Activated naive CD4-positive, alpha-beta T cell treated with anti-CD3 and anti-CD28 coated beads, Interleukin-2, amount 50 U/mL, for 72 hours (primary cell): ENCODE results near the gene COL27A1. TPM values are rescaled to one million over a fixed set of nuclear protein-coding genes. Genes with fewer than 3 reads are reported as not detected.
A peak's percentile ranks its signal among the peaks of the same experiment; 100 is the strongest.

Experiments used
- ATAC-seq, 2 donors: fragments of 150-1000 bp; cut with Tn5 transposase; 2 replicates each; pipeline ENCODE4 v1.10.0; 2021; ENCODE audit warnings: mild to moderate bottlenecking in 2 of 2, moderate library complexity in 2 of 2
- DNase-seq, 2 donors: peaks; one replicate each; pipeline ENCODE4 v3.0.0; 2021 to 2022; ENCODE audit warnings: low spot score in 2 of 2
- H3K27ac Mint-ChIP-seq, 2 donors: one replicate each; pipeline ENCODE4 v1.8.0; 2022; ENCODE audit warnings: mild to moderate bottlenecking in 2 of 2, mixed read lengths in 2 of 2
- H3K36me3 Mint-ChIP-seq, 2 donors: one replicate each; pipeline ENCODE4 v1.8.0; 2022; ENCODE audit warnings: mixed read lengths in 2 of 2
- H3K9me3 Mint-ChIP-seq, 2 donors: one replicate each; pipeline ENCODE4 v1.8.0; 2022; ENCODE audit warnings: mixed read lengths in 2 of 2
- total RNA-seq, 2 donors: library from RNA; stranded (reverse); gene quantifications; one replicate each; pipeline ENCODE4 v1.2.3, GENCODE V29; 2022

The COL27A1 gene
- total RNA-seq, 2 donors from 2014 or later, result 2.3 to 26.7 TPM

GRCh38 chr9:114283551-114284111, 128.3 kb downstream of the COL27A1 start:
- DNase-seq, result peak in 1 of 2 donors; percentile 47
- ATAC-seq, result no peak
- Mint-ChIP-seq H3K36me3 (no peaks in the 10 kb centered on the region), H3K9me3 (no peaks in the 10 kb centered on the region), H3K27ac (no peak overlapping the region)

DNA sequence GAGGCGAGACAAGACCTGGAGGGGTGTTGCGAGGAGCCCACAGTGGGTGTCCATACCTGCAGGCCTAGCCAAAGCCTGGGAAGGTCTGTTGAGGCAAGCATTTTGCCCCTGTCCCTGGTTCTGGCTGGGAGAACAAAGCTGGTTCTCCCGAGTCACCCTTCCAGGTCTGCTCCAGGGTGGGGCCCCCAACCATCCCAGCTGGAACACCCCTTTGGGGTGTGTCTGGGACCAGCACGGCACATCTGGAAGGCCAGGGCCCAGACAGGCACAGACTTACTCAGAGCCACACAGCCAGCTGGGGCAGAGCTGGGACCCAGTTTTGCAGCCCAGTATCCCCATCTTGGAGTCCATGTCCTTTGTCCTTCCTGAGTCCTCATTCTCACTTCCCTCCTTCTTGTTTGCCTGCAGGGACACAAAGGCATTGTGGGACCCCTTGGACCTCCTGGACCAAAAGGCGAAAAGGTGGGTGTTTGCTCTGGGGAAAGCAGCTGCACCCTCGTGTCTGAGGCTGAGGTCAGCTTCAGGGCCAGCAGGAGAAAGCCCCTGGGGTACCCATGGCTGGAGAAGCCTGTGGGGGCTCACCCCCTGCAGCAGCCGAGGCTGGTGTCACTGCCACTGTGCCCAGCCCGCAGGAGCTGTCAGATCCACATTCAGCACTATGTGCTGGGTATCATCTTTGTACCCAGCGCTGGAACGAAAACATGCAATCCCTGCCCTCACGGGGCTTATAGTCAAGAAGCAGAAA, 129.2 kb downstream of the COL27A1 start:
- peak in 1 of 2 donors; percentile 39 for DNase-seq
- Mint-ChIP-seq H3K27ac (no peak overlapping the region), H3K36me3 (no peaks in the 10 kb centered on the region), H3K9me3 (no peaks in the 10 kb centered on the region)
- no peak for ATAC-seq

DNA sequence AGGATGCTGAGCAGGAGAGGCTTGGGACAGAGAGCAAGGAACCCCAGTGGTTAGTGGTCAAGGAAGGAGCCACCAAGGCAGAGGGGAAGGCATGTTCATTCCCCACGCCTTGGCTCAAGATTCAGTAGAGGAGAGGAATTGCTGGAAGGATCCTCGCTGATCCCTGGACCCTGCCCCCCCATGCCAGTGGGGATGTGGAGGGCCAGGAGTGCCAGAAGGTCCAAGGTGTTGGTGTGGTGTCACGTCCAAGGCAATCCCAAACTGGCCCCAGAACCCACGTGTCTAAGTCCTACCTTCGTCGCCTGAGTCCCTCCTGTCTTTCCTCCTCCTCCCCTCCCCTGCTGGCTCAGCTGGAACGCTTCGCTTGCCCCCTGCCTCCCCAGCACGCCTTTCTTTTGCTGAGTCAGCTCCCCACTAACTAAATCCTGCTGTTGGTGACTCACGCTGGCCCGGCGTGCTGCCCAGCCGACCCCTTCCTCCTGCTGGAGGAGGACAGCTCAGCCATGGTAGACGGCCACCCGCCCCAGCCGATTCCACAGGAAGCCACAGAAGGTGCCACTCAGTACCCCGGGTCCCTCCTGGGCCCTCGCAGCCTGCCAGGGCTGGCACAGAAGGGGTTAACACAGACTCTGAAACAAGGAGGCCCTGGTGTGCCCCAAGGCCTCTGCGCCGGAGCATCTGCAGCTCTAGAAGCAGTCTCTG, 130.0 kb downstream of the COL27A1 start:
- Mint-ChIP-seq H3K36me3 (no peaks in the 10 kb centered on the region), H3K27ac (no peak overlapping the region), H3K9me3 (no peaks in the 10 kb centered on the region)
- ATAC-seq, result no peak
- peak in 1 of 2 donors; percentile 31 for DNase-seq

GRCh38 chr9:114286146-114286679, 130.9 kb downstream of the COL27A1 start:
- peaks cover 0 to 3% of the 10 kb centered on the region in 2 donors for H3K36me3 Mint-ChIP-seq
- ATAC-seq, result no peak

DNA sequence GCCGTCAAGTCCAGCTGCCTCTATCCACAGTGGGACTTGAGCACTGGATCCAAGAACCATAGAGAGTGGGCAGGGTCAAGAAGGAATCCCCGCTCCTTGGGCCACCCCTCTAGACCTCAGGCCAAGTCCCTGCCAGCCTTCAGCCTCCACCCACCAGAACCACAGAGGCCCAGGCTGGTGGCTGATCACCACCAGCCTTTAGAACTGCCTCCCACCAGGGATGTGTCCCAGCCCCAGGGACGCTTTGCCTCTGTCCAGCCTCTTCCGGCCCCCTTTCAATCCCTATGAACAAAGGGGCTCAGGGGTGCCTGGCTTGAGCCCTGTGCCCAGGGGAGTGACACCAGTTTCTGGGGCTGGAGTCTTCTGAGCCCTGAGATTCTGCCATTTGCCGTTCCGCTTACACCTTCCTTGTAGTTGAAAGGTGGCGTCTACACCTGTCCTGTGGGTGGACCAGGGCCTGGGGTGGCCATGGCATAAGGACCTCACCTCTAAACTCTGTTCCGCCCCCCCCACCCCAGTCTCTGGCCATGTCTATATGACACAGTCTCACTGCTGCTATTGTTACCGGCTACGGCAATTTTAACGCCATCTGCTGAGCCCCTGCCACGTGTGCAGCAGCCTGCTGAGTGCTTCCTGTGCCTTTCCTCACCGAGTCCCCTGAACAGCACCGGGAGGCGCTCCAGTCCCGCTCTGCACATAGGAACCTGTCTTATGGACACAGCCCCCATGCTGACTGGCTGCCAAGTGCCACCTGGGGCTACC, 131.8 kb downstream of the COL27A1 start:
- no peak for ATAC-seq
- H3K27ac Mint-ChIP-seq, result no peak overlapping the region
- peaks cover 0 to 5% of the 10 kb centered on the region in 2 donors for H3K36me3 Mint-ChIP-seq
- no peaks in the 10 kb centered on the region for H3K9me3 Mint-ChIP-seq
- DNase-seq, result peak in 1 of 2 donors; percentile 33

More at GRCh38 chr9:114286146-114286679, 130.9 kb downstream of the COL27A1 start:
- Mint-ChIP-seq H3K27ac (no peak overlapping the region), H3K9me3 (no peaks in the 10 kb centered on the region)
- DNase-seq, result peak in 1 of 2 donors; percentile 1

GRCh38 chr9:114287763-114288192, 132.4 kb downstream of the COL27A1 start:
- DNase-seq (peak in 1 of 2 donors; percentile 37), ATAC-seq (no peak)
- H3K36me3 Mint-ChIP-seq, result peaks cover 0 to 5% of the 10 kb centered on the region in 2 donors
- no peaks in the 10 kb centered on the region for H3K9me3 Mint-ChIP-seq
- no peak overlapping the region for H3K27ac Mint-ChIP-seq

DNA sequence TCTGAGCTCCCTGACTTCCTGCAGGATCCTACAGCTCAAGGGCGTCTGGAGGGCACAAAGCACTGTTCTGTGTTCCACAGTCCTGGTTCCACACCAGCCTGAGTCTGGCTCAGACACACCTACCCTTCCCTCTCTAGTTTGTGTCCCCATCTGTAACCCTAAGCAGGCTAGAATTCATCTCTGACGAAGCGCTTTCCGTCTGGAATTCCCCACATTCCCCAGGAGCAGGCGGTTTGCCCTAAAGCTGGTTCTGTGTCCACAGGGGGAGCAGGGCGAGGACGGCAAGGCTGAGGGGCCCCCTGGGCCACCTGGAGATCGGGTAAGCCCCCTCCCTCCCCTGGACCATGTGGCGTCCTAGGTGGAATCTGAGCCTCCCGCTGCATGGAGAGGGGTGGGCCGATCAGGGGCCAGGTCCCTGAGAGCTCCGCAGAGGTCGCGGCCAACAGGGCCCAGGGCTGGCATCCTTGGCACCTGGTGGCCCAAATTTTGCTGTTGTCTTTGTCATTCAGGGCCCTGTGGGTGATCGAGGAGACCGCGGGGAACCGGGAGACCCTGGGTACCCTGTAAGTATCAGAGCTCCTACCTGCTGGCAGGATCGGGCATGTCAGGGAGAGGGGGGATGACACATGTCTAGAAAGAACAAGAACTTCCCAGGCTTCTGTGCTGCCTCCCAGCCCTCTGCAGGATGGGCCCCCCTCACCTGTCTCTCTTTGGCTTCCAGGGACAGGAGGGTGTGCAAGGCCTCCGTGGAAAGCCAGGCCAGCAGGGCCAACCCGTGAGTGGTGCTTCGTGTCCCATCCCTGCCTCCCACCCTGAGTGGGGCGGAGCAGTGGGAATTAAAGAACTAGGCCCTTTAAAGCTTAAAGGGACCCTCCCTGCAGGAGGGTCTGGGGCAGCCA, 133.1 kb downstream of the COL27A1 start:
- Mint-ChIP-seq H3K9me3 (no peaks in the 10 kb centered on the region), H3K27ac (no peak overlapping the region), H3K36me3 (peaks cover 0 to 10% of the 10 kb centered on the region in 2 donors)
- ATAC-seq (no peak), DNase-seq (peak in 1 of 2 donors; percentile 41)

DNA sequence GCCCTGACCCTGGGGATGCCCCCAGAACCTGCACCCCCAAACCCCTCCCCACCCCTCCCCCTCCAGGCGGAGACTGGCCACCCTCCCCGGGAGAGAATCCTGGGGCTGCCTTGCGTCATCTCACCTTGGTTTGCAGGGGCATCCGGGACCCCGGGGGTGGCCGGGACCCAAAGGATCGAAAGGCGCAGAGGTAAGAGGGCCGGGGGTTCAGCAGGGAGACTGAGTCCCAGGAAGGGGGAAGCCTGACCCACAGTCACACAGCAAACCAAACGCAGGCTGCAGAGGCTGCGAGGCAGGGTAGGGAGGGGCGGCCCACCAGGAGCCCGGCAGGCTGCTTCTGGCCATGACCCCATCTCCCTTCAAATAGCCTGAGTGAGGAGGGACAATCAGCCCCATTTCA, 133.8 kb downstream of the COL27A1 start:
- Mint-ChIP-seq H3K36me3 (peaks cover 0 to 11% of the 10 kb centered on the region in 2 donors), H3K27ac (no peak overlapping the region), H3K9me3 (no peaks in the 10 kb centered on the region)
- no peak for ATAC-seq
- DNase-seq, result peak in 1 of 2 donors; percentile 53

DNA sequence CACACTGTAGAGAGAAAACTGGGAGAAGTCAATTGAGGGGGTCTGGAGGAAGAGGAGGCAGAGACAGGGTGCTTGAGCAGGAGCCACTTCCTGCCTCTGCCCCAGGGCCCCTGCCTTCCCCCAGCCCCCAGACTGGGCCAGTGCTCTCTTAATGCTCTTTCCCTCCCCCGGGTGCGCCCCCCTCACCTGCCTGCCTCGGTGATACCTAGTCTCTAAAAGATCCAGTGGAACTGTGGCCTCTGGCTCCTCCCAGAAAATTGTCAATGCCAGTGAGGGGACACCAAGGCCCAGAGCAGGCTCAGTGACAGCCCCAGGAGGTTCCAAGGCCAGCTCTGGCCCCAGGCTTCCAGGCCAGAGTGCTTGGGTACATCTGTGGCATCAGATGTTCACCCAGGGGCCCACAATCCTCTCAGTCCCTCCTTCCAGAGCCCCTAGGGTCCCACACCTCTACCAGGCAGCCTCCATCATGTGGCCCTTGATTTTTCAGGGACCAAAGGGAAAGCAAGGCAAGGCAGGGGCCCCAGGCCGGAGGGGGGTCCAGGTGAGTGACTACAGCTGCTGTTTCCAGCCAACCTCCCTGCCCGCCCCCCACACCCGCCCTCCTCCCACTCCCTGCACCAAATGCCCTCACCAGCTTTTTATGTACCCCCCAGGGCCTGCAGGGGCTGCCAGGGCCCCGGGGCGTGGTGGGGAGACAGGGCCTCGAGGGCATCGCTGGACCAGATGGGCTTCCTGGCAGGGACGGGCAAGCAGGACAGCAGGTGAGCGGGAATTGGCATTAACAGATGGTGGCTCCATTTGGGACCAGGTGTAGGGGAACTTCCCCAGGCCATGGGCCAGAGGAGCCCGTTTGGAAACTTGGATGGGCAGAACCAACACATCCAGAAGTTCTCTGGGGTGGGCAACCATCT, 134.5 kb downstream of the COL27A1 start:
- Mint-ChIP-seq H3K9me3 (peaks cover under 1 to 4% of the 10 kb centered on the region in 2 donors), H3K36me3 (peaks cover 3 to 18% of the 10 kb centered on the region in 2 donors), H3K27ac (no peak overlapping the region)
- DNase-seq (peak in 1 of 2 donors; percentile 49), ATAC-seq (no peak)

DNA sequence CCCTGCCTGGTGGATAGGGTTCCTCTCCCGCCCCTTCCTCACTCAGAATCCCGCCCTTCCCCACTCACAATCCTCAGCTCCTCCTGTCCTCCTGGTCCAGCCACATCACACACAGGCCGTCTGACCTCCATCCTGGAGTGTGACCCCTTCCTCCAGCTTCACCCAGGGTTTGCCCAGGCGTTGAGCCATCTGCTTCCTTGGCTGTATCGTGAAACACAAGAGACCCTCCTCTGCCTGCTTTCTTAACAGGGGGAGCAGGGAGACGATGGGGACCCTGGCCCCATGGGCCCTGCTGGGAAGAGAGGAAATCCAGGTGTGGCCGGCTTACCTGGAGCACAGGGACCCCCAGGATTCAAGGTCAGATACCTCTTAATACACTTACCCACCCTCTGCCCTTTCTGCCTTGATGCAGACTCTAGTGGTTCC, 135.2 kb downstream of the COL27A1 start:
- Mint-ChIP-seq H3K27ac (no peak overlapping the region), H3K36me3 (peaks cover 6 to 24% of the 10 kb centered on the region in 2 donors), H3K9me3 (peaks cover 6 to 8% of the 10 kb centered on the region in 2 donors)
- peak in 1 of 2 donors; percentile 37 for DNase-seq
- ATAC-seq, result peak; percentile 5 to 53

DNA sequence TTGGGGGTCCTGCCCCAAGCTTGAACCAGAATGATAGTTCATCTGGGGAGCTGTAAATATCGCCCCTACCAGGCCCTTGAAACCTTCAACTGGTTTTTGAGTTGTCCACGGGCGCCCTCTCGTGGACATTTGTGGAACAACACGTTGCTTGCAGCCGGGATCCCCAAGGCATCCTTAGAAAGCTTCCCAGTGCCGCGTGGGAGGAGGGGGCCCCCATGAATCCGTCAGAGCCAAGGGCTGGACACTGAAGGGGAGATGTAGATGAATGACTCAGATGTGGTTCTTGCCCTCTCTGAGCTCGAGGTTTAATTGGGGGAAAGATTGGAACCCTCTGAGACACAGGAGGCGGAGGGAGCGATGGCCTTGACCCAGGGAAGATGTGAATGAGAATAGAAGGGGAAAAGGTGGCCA, 135.7 kb downstream of the COL27A1 start:
- H3K36me3 Mint-ChIP-seq, result peaks cover 6 to 28% of the 10 kb centered on the region in 2 donors
- peak overlapping the region in 1 of 2 donors; percentile 6 for H3K27ac Mint-ChIP-seq
- ATAC-seq (peak; percentile 51 to 69), DNase-seq (peak; percentile 65 to 80)
- peaks cover 6 to 8% of the 10 kb centered on the region in 2 donors for H3K9me3 Mint-ChIP-seq

DNA sequence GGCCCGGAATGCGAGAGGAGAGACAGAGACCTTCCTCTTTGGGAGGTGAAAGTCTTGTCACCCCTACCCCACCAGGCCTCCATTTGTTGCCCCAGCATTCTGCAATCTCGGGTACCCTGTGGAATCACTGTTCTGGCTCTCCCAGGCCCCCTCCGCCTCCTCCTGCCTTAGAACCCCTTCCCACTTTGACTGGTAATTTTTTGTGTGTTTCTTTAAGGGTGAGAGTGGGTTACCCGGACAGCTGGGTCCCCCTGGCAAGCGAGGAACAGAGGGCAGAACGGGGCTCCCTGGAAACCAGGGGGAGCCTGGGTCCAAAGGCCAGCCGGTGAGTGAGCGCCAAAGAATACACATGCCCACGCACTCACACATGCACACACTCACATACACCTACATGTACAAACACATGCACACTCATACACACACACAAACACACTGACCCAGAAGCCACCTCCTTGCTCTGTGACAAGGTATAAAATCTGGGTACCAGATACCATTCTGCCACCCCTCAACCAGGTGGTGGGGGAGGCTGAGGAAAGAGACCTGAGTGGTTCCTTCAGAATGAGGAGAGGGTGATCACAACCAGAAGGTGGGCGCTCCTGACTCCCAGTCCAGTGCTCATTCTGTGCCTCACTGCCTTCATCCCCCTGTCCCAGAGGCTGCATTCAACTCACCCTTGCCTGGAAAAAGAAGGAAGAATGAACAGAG, 136.7 kb downstream of the COL27A1 start:
- DNase-seq, result peak in 1 of 2 donors; percentile 37
- Mint-ChIP-seq H3K27ac (no peak overlapping the region), H3K9me3 (peaks cover 6 to 8% of the 10 kb centered on the region in 2 donors), H3K36me3 (peaks cover 6 to 30% of the 10 kb centered on the region in 2 donors)
- ATAC-seq, result no peak

- Mint-ChIP-seq H3K27ac (no peak overlapping the region), H3K9me3 (peaks cover 6 to 8% of the 10 kb centered on the region in 2 donors), H3K36me3 (peaks cover 6 to 30% of the 10 kb centered on the region in 2 donors)
- no peak for ATAC-seq
- DNase-seq, result no peak
These were observed 139.3 kb downstream of the COL27A1 start for GRCh38 chr9:114294664-114295063.

GRCh38 chr9:114296338-114296737, 141.0 kb downstream of the COL27A1 start:
- H3K36me3 Mint-ChIP-seq, result peaks cover 6 to 25% of the 10 kb centered on the region in 2 donors
- DNase-seq (no peak), ATAC-seq (no peak)
- no peak overlapping the region for H3K27ac Mint-ChIP-seq
- H3K9me3 Mint-ChIP-seq, result peaks cover 6 to 8% of the 10 kb centered on the region in 2 donors
